Erythroblast (primary cell): ENCODE results near the gene HIVEP1.

Source experiments
- GATA1 ChIP-seq: IDR thresholded peaks from 2 replicates; pipeline ENCODE4 v1.6.1; 2011; ENCODE audit warnings: low read depth, mild to moderate bottlenecking, control low read depth, low read length, moderate library complexity
- POLR2A ChIP-seq: IDR thresholded peaks from 2 replicates; pipeline ENCODE4 v1.6.1; 2011; ENCODE audit warnings: mild to moderate bottlenecking, low read length

GRCh38 chr6:12007887-12008286 lies 4.2 kb upstream of the HIVEP1 start:
- TF ChIP-seq POLR2A (no peak), GATA1 (no peak)
